Neural cell (in vitro differentiated cells): Measurements from ENCODE around the gene MAP3K1. TPM values are rescaled to one million over a fixed set of nuclear protein-coding genes. Genes with fewer than 3 reads are reported as not detected.

ENCODE experiments used
- H2AFZ ChIP-seq: fragments of 200-600, 300-800 bp; sonication (generic), shearing (Covaris generic); 2 replicates; pipeline ENCODE4 v1.6.0; 2014; ENCODE audit warnings: low read depth, mild to moderate bottlenecking, antibody characterized with exemption, low read length, moderate library complexity
- H3F3A ChIP-seq: fragments of 200-600 bp; shearing (Covaris generic); 2 replicates; pipeline ENCODE4 v1.6.1; 2016; ENCODE audit warnings: mild to moderate bottlenecking, moderate library complexity, mixed read lengths, antibody characterized with exemption, low read length; ENCODE audit not compliant: insufficient read depth, poor library complexity, severe bottlenecking
- H3K27ac ChIP-seq: fragments of 200-600, 300-800 bp; sonication (generic), shearing (Covaris generic); 2 replicates; pipeline ENCODE4 v1.5.1; 2014; ENCODE audit warnings: mild to moderate bottlenecking, low read length, moderate library complexity
- H3K27me3 ChIP-seq: fragments of 300-800, 200-600 bp; sonication (generic), shearing (Covaris generic); 2 replicates; pipeline ENCODE4 v1.6.0; 2014; ENCODE audit warnings: mild to moderate bottlenecking, low read depth, low read length, moderate library complexity; ENCODE audit not compliant: insufficient read depth
- H3K36me3 ChIP-seq: fragments of 300-800, 200-600 bp; sonication (generic), shearing (Covaris generic); 2 replicates; pipeline ENCODE4 v1.5.1; 2014; ENCODE audit warnings: mild to moderate bottlenecking, antibody characterized with exemption, low read length, moderate library complexity; ENCODE audit not compliant: insufficient read depth
- H3K4me2 ChIP-seq: fragments of 300-800, 200-600 bp; sonication (generic), shearing (Covaris generic); 2 replicates; pipeline ENCODE4 v1.6.0; 2014; ENCODE audit warnings: mild to moderate bottlenecking, low read length
- H3K4me3 ChIP-seq: fragments of 300-800, 200-600 bp; sonication (generic), shearing (Covaris generic); 2 replicates; pipeline ENCODE4 v1.5.1; 2014; ENCODE audit warnings: mild to moderate bottlenecking, low read length, moderate library complexity
- H3K79me2 ChIP-seq: fragments of 200-600 bp; shearing (Covaris generic); replicated peaks from 2 replicates; pipeline ENCODE4 v1.6.0; 2014; ENCODE audit warnings: mild to moderate bottlenecking, low read length, moderate library complexity; ENCODE audit not compliant: insufficient read depth
- H3K9ac ChIP-seq: fragments of 300-800, 200-600 bp; sonication (generic), shearing (Covaris generic); 2 replicates; pipeline ENCODE4 v1.6.1; 2016; ENCODE audit warnings: mild to moderate bottlenecking, low read length, mixed read lengths
- H3K9me2 ChIP-seq: fragments of 200-600 bp; shearing (Covaris generic); 2 replicates; pipeline ENCODE4 v1.6.1; 2016; ENCODE audit warnings: mild to moderate bottlenecking, low read length, mixed read lengths; ENCODE audit not compliant: insufficient read depth
- H3K9me3 ChIP-seq: fragments of 200-600, 300-800 bp; sonication (generic), shearing (Covaris generic); 2 replicates; pipeline ENCODE4 v1.6.1; 2016; ENCODE audit warnings: mild to moderate bottlenecking, mixed run types, low read length, moderate library complexity, mixed read lengths
- H4K20me1 ChIP-seq: fragments of 200-600 bp; shearing (Covaris generic); 2 replicates; pipeline ENCODE4 v1.6.1; 2016; ENCODE audit warnings: mild to moderate bottlenecking, mixed run types; ENCODE audit not compliant: insufficient read depth
- CTCF ChIP-seq: fragments of 450-650 bp; IDR thresholded peaks from 2 replicates; pipeline ENCODE4 v1.5.1; 2014; ENCODE audit warnings: antibody characterized with exemption, mild to moderate bottlenecking, moderate library complexity; ENCODE audit not compliant: poor library complexity, severe bottlenecking
- EP300 ChIP-seq: fragments of 450-650 bp; conservative IDR thresholded peaks from 2 replicates; pipeline ENCODE4 v1.6.1; 2014; ENCODE audit warnings: antibody characterized with exemption, mild to moderate bottlenecking, moderate library complexity; ENCODE audit not compliant: poor library complexity, severe bottlenecking
- EZH2 ChIP-seq: fragments of 200-600, 300-800 bp; shearing (Covaris generic), sonication (generic); IDR thresholded peaks from 2 replicates; pipeline ENCODE4 v1.6.1; 2014; ENCODE audit warnings: antibody characterized with exemption, low read length, borderline replicate concordance, mild to moderate bottlenecking; ENCODE audit not compliant: insufficient read depth, poor library complexity, severe bottlenecking
- MXI1 ChIP-seq: fragments of 450-650 bp; conservative IDR thresholded peaks from 2 replicates; pipeline ENCODE4 v1.6.1; 2014; ENCODE audit warnings: antibody characterized with exemption, mild to moderate bottlenecking; ENCODE audit not compliant: poor library complexity, severe bottlenecking
- POLR2AphosphoS5 ChIP-seq: IDR thresholded peaks from 2 replicates; pipeline ENCODE4 v1.6.1; 2012
- RAD21 ChIP-seq: fragments of 450-650 bp; conservative IDR thresholded peaks from 2 replicates; pipeline ENCODE4 v1.6.1; 2014; ENCODE audit warnings: antibody characterized with exemption, mild to moderate bottlenecking, moderate library complexity
- REST ChIP-seq: IDR thresholded peaks from 2 replicates; pipeline ENCODE4 v1.6.1; 2012; ENCODE audit warnings: borderline replicate concordance
- SMC3 ChIP-seq: fragments of 450-650 bp; conservative IDR thresholded peaks from 2 replicates; pipeline ENCODE4 v1.6.1; 2014; ENCODE audit warnings: antibody characterized with exemption, mild to moderate bottlenecking, moderate library complexity; ENCODE audit not compliant: poor library complexity
- TAF1 ChIP-seq: IDR thresholded peaks from 2 replicates; pipeline ENCODE4 v1.6.1; 2012; ENCODE audit warnings: low read depth
- polyA plus RNA-seq: library from polyadenylated mRNA; depleted of rRNA; stranded (reverse); fragments of >200 nt; gene quantifications from 2 replicates; pipeline ENCODE4 v1.2.3, GENCODE V29; 2014

Gene MAP3K1
- polyA plus RNA-seq, 1 donor from 2014 or later, result 26.4 TPM

- Histone ChIP-seq H3K27me3 (no peaks in the 10 kb centered on the region), H3K9me2 (no peaks in the 10 kb centered on the region), H3K27ac (no peak overlapping the region), H3K9me3 (no peaks in the 10 kb centered on the region), H3K4me2 (no peak overlapping the region), H3K79me2 (no peaks in the 10 kb centered on the region), H3F3A (no peaks in the 10 kb centered on the region), H3K4me3 (no peak overlapping the region), H3K36me3 (no peaks in the 10 kb centered on the region), H4K20me1 (no peaks in the 10 kb centered on the region), H3K9ac (no peak overlapping the region), H2AFZ (no peak overlapping the region)
- TF ChIP-seq SMC3 (no peak), EP300 (no peak), TAF1 (no peak), POLR2AphosphoS5 (no peak), MXI1 (no peak), RAD21 (no peak), REST (no peak), EZH2 (no peak), CTCF (no peak)
Observed at GRCh38 chr5:56769875-56770604, 45.3 kb upstream of the MAP3K1 start.

GRCh38 chr5:56772767-56773166 is 42.6 kb upstream of the MAP3K1 start:
- H3K27ac ChIP-seq, result no peak overlapping the region
- no peaks in the 10 kb centered on the region for H3K9me3 ChIP-seq
- H3K27me3 ChIP-seq, result no peaks in the 10 kb centered on the region
- H3K79me2 ChIP-seq, result no peaks in the 10 kb centered on the region
- H3K36me3 ChIP-seq, result no peaks in the 10 kb centered on the region
- no peak overlapping the region for H3K9ac ChIP-seq
- no peak overlapping the region for H3K4me3 ChIP-seq
- no peak overlapping the region for H2AFZ ChIP-seq
- H4K20me1 ChIP-seq, result no peaks in the 10 kb centered on the region
- H3K4me2 ChIP-seq, result no peak overlapping the region
- no peaks in the 10 kb centered on the region for H3F3A ChIP-seq
- H3K9me2 ChIP-seq, result no peaks in the 10 kb centered on the region
- TF ChIP-seq TAF1, result no peak
- no peak for TF ChIP-seq SMC3
- no peak for TF ChIP-seq POLR2AphosphoS5
- TF ChIP-seq MXI1, result no peak
- no peak for TF ChIP-seq RAD21
- no peak for TF ChIP-seq EZH2
- no peak for TF ChIP-seq EP300
- no peak for TF ChIP-seq REST
- TF ChIP-seq CTCF, result no peak
